GM21737 (cell line): ENCODE data around the gene SPINK7.
A peak's percentile ranks its signal among the peaks of the same experiment; 100 is the strongest.
"Not testable (repeated sequence)": the region's sequence is repeated elsewhere in the genome, so short reads cannot be mapped to it uniquely, and the experiment has no call there.

Experiments
- ATAC-seq: cut with Tn5 transposase; IDR thresholded peaks from one replicate; pipeline ENCODE4 v1.9.1; 2021; ENCODE audit warnings: mild to moderate bottlenecking, moderate library complexity; ENCODE audit not compliant: unreplicated experiment

Gene SPINK7

DNA sequence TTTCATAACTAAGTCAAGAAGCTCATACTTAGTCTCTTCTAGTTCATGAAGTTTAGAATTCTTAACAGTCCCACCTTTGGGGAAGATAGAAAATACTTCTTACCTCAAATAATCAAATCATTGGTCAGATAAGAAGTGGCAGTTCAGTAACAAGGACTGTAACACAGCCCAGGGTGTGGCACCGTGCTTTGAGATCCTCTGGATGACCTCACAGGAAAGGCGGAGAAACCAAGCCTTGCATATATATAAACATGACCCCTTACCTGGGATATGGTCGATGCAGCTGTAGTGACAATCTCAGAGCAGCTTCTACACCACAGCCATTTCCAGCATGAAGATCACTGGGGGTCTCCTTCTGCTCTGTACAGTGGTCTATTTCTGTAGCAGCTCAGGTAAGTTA, at the start of gene SPINK7:
Gene SPINK7 (plus strand): TSS at position 271 of the 400 bp plus-strand sequence. CDS start 61 bp downstream, at position 332.
- ATAC-seq = no peak

- no peak for ATAC-seq
These were observed 44.3 kb upstream of the SPINK7 start for GRCh38 chr5:148267962-148268361.

GRCh38 chr5:148268566-148268965, 43.7 kb upstream of the SPINK7 start, which contains the start of gene SPINK13:
TSS of gene SPINK13 (plus strand) at chr5:148268794. CDS start at chr5:148270073, 1,279 bp downstream.
- no peak for ATAC-seq

DNA sequence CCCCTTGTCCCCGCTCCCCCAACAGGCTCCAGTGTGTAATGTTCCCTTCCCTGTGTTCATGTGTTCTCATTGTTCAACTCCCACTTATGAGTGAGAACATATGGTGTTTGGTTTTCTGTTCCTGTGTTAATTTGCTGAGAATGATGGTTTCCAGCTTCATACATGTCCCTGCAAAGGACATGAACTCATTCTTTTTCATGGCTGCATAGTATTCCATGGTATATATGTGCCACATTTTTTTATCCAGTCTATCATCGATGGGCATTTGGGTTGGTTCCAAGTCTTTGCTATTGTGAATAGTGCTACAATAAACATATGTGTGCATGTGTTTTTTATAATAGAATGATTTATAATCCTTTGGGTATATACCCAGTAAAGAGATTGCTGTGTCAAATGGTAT, 37.1 kb upstream of the SPINK7 start:
- not testable (repeated sequence) for ATAC-seq

GRCh38 chr5:148280893-148281292, 31.3 kb upstream of the SPINK7 start:
- not testable (repeated sequence) for ATAC-seq

DNA sequence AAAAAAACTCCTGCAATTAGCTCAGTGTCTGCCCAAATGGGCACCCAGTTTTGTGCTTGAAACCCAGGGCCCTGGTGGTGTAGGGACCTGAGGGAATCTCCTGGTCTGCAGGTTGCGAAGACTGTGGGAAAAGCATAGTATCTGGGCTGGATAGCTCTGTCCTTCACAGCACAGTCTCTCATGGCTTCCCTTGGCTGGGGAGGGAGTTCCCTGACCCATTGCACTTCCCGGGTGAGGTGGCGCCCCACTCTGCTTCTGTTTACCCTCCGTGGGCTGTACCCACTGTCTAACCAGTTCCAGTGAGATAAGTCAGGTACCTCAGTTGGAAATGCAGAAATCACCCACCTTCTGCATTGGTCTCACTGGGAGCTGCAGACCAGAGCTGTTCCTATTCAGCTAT, 30.9 kb upstream of the SPINK7 start:
- ATAC-seq = not testable (repeated sequence)

- ATAC-seq = peak; percentile 62
These were observed 21.7 kb upstream of the SPINK7 start for GRCh38 chr5:148290271-148291195.

GRCh38 chr5:148297731-148298130, 14.5 kb upstream of the SPINK7 start:
- no peak for ATAC-seq

- no peak for ATAC-seq
These were observed 5.8 kb upstream of the SPINK7 start for GRCh38 chr5:148306446-148306845.

GRCh38 chr5:148309019-148309418, 3.2 kb upstream of the SPINK7 start:
- ATAC-seq = no peak

GRCh38 chr5:148309746-148310145, 2.5 kb upstream of the SPINK7 start:
- ATAC-seq = no peak

DNA sequence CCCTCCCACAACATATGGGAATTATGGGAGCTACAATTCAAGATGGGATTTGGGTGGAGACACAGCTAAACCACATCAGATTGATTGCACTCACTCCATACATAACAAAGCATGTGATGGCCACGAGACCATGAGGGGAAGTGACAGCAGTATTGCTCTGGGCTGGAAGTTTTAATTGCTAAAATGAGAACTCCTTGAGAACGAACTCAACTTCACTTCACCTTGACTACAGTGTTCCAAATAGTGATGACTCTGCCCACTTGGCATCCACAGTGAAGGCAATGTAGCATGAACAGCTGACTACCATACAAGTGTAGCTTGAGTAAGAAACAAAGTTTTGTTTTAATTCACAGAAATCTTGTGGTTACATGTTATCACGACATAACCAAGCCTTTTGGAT, 739 bp upstream of the SPINK7 start:
- ATAC-seq = no peak

DNA sequence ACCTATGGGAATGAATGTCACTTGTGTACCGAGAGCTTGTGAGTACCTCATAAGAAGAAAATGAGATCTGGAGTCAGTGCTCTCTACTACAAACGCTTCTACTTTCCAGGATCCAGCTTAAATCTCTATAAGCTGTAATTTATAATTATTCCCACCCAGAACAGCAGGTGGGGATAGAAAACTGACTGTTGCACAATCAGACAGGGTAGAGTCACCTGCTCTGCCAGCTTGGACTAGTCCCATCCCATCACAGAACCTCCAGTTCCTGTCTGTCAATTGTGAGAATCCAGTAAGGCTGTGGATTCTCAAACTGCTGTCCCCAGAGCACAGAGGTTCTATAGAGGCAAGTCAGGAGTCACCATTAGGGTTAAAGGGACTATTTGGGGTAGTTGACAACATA, 2.0 kb downstream of the SPINK7 start:
- no peak for ATAC-seq

DNA sequence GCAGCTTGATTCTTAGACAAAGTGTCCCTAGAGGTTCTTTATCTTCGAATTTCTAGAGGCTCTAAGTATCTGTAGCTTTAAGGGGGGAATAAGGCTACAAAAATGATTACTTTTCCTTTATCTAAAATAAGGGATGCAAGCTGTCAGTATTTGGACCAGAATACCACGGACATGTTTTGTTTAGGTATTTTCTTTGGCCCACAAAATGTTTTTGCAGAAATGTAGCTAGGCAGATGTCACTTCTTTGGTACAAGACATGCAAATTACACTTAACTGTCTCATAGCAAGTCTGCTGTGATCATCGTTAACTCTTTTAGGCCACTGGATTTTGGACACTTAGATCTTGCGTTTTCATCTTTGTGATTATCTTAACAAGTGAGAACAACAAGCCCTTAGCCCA, 2.5 kb downstream of the SPINK7 start:
- ATAC-seq = no peak

- ATAC-seq = not testable (repeated sequence)
These were observed 8.1 kb downstream of the SPINK7 start for GRCh38 chr5:148320011-148320963.

GRCh38 chr5:148333262-148333849, 21.1 kb downstream of the SPINK7 start:
- no peak for ATAC-seq

GRCh38 chr5:148335259-148335658, 23.0 kb downstream of the SPINK7 start, which contains the start of gene SPINK9:
TSS of gene SPINK9 (plus strand) at chr5:148335559. CDS start at chr5:148335614, 55 bp downstream.
- no peak for ATAC-seq

GRCh38 chr5:148336704-148337435, 24.6 kb downstream of the SPINK7 start:
- no peak for ATAC-seq

DNA sequence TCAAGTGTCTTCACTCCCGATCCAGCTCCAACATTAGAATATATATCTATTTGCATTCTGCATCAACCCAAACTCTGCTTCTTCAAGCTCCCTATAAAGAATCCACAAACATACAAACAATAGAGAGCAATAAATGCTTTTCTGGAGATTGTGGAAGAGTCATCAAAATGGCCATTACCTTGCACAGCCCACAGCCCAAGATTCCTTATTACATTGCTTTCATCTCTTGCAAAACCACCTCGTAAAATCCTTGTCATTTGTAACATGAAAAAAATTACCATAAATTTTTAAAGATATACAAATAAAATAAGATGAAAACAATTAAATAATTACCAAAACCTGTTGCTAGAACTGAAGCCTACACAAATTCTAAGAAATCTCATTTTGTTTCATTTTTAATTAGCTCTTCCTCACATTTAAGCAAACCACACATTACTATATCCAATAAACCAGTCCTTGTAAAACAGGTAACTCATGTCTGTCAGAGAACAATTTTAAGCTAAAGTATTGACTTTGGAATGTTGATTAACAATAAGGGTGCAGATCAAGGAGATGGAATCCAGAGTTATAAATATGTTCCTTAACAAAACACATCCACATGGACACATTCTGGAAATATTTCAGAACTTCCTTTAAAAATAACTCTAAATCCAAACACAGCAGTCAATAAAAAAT, 30.3 kb downstream of the SPINK7 start:
- ATAC-seq = no peak

- no peak for ATAC-seq
These were observed 30.8 kb downstream of the SPINK7 start for GRCh38 chr5:148343046-148343407.
